LNCAP (cell line): ENCODE measurements around the gene TENM4.

Source experiments
- CTCF ChIP-seq: fragments of 450-650 bp; IDR thresholded peaks from 2 replicates; pipeline ENCODE4 v1.5.1; 2017; ENCODE audit warnings: mild to moderate bottlenecking

Gene TENM4

DNA sequence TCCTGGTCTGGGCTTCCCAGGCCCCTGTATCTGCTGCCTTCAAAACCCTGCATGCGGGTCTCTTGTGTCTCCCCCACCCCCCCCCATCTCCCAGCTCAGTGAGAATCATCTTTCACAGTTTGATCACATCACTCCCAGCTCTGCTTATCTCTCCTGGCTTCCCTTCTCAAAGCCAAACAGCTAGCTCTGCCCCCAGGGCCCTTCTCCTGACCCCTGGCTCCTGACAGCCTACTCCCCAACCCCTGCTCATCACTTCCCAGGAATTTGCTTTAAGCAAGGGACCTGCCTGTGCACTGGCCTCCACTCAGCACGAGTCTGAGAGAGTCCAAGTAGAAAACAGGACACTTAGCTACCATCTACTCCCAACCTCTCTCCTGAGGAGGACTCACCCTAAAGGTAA is 342.7 kb downstream of the TENM4 start:
- TF ChIP-seq CTCF: no peak

DNA sequence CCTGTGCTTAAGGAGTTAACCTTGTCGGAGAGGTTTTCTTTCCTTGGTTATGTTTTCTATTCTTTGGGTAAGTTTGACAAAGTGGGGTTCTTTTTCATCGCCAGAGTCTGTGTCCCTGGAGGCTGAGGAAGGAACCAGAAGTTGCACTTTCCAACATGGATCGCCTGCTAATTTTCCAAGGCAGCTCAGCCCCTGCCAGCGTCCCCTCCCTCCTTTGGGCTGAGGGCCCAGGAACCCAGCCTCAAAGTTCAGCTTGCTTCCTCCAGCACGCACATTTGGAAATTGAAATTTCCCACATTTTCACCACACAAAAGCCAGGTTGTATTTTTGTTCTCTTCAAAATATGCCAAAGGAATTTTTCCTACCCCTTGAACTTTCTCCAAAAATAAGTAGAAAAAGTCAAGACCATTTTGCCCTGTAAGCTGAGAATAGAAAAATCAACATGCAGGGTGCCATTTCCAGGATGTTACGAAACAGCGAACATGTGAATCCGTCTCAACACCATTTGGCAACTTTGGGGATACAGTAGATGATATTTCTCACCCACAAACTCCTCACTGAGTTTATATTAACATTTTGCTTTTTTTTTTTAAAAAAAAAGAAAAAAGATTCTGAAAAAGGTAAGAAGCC is 343.5 kb downstream of the TENM4 start:
- TF ChIP-seq CTCF: no peak

GRCh38 chr11:79095424-79095823 is 345.4 kb downstream of the TENM4 start:
- TF ChIP-seq CTCF: no peak

- no peak for TF ChIP-seq CTCF
Measured at GRCh38 chr11:79094616-79095015, 346.2 kb downstream of the TENM4 start.

DNA sequence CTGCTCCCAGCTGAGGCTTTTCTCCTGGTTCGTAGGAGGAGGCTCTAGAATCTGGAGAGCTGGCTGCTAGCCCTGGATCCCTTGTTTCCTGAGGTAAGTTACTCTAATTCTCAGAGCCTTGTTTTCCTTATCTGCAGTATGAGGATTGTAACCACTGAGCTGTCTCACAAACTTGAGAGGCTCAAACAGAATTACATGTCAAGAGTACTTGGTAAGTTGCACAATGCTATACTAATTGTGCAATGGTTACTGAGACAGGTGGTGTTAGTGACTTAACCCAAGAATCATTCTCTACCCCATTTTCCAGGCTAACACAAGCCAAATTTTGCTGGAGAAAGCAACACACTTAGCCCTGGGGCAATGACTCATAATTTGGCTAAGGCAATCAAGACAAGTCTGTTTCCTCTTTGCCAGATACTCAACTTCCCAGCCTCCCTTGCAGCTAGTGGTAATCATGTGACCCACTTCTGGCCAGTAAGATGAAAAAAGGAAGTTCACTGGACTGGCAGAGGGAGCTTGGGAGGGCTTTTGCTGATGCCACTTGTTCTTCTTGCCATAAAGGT is 348.0 kb downstream of the TENM4 start:
- TF ChIP-seq CTCF: no peak

DNA sequence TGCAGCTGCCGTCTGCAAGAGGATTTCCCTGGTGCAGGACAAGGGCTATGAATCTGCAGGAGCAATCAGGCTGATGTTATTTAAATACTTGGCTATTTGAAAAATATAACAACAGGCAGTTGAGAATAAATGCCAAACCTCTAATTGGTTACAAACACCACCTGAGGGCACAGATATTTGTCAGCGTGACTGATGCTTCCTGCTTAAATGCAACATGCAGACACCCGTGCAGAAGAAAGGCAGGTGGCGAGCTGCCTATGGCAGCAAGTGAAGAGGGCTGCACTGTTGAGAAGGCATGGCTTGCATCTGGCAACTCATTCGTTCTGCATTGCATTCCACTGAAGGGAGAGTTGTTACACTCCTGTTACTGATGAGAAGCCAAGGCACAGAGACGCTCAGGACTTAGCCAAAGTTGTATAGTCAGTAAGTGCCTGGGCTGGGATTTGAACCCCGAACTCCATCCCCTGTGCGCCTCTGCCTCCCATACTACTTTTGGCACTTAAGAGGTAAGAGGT is 350.6 kb downstream of the TENM4 start:
- TF ChIP-seq CTCF: no peak

- TF ChIP-seq CTCF: no peak
Measured at GRCh38 chr11:79089601-79090000, 351.2 kb downstream of the TENM4 start.
